GM19438 (cell line): ENCODE measurements around the gene OPN1SW.

Experiments used
- ATAC-seq: cut with Tn5 transposase; IDR thresholded peaks from one replicate; pipeline ENCODE4 v1.9.1; 2021; ENCODE audit warnings: low read depth; ENCODE audit not compliant: unreplicated experiment

Gene OPN1SW, protein sequence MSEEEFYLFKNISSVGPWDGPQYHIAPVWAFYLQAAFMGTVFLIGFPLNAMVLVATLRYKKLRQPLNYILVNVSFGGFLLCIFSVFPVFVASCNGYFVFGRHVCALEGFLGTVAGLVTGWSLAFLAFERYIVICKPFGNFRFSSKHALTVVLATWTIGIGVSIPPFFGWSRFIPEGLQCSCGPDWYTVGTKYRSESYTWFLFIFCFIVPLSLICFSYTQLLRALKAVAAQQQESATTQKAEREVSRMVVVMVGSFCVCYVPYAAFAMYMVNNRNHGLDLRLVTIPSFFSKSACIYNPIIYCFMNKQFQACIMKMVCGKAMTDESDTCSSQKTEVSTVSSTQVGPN

DNA sequence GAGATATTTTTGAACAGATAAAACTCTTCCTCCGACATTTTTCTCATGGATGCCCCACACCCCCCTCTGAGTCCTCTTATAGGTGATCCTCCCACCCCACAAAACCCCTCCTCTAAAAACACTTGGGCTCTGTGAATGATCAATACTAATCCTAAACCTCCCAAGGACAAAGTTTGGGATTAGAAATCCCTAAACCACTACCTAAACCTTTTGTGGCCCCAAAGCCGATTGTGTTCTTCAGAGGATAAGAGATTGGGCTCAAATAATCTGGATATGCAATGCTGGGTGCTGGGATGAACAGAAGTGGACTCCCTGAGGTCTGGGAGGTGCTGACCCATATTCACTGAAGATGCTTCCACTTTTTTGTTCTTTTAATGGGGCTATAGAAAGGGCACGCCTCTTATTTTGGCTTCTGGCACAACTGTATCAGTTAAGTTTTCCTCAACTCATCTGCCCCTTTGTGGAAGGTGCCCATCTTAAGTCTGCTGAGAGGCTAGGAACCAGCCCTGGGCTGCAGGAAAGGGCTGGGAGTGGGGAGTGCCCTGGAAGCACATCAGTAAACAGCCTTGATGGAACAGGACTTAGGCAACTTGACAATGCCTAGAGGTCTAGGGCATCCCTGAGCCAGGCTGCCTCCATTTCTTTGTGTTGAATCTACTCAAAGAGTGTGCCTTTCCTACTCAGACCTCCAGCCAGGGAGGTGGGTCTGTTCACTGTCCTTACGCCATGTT lies at the start of gene OPN1SW:
Gene OPN1SW (minus strand): TSS at position 51 of the 731 bp plus-strand sequence. CDS start 13 bp downstream, at position 38.
- ATAC-seq: no peak

DNA sequence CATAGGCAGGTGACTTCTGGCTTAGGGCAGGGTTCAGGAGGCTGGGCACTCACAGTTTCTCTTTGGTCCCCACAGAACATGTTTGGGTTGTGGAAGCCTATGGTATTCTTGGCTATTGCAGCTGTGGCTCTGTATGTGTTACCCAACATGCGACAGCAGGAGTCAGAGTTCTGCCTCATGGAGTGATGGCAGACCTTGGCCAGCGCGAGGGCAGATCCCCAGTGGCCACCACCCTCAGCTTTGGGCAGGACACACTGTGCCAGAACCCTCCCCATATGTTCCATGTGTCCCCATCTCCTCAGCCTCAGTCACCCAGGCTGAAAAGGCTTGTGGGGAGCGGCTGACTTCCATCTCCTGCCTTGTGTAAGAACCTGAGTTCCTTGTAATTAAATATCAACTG lies 46.1 kb upstream of the OPN1SW start:
- no peak for ATAC-seq

DNA sequence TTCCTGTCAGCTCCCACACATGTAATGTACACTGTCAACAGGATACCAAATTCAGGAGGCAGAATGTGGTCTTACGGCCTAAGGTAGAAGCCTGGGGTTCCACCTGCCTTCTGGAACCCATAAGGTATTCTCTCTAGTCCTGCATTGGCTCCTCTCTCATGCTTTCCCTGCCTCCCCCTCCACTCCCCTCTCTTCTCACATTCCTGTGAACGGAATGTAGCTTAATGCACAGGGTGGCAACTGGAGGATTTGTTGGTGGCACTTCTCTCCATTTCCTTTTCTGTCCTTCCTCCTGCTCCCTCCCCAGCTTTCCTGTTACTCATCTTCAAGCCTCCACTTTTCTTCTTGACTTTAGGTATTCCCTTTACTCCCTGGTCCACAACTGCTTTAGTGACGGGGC lies 43.1 kb upstream of the OPN1SW start:
- no peak for ATAC-seq

DNA sequence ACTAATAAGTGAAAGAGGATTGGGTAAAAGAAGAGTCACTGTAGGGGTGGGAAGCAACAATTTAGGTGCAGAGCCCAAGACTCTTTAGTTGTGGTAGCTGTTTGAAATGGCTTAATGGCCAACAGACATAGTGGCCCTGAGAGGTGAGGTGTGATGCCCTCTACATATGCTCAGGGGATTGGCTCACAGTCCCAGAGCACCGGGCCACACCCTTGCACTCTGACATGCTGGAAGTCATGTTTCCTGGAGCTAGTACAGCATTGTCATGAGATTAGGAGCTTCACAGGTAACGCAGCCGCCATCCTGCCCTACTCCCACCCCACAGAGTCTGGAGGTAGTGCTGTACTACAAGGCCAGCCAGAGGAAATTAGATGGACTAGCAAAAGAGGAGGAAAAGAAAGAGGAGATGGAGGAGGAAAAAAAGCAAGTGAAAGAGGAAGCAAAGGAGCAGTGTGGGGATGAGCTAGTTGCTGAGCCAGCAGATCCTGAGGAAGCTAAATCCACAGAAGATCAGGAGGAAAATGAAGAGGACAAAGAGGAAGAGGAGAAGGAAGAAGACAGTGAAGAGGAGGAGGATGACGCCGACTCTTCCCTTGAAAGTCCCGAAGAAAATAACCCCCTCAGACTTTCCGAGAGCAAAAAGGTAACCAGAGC lies 39.8 kb upstream of the OPN1SW start:
- no peak for ATAC-seq

DNA sequence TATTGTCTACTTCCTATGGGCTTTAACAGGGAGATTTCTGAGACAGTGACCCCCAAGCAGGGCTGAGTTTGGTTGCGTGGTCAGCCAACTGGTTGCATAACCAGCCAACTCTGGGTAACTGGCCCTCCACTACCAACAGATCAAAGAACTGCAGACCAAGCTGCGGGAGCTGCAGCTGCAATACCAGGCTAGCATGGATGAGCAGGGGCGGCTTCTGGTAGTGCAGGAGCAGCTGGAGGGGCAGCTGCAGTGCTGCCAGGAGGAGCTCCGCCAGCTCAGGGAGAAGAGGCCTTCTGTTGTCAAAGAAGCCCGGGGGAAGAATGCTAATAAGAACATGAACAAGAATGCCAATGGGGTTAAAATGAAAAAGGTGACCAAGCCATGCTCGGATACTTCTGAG lies 38.9 kb upstream of the OPN1SW start:
- no peak for ATAC-seq

DNA sequence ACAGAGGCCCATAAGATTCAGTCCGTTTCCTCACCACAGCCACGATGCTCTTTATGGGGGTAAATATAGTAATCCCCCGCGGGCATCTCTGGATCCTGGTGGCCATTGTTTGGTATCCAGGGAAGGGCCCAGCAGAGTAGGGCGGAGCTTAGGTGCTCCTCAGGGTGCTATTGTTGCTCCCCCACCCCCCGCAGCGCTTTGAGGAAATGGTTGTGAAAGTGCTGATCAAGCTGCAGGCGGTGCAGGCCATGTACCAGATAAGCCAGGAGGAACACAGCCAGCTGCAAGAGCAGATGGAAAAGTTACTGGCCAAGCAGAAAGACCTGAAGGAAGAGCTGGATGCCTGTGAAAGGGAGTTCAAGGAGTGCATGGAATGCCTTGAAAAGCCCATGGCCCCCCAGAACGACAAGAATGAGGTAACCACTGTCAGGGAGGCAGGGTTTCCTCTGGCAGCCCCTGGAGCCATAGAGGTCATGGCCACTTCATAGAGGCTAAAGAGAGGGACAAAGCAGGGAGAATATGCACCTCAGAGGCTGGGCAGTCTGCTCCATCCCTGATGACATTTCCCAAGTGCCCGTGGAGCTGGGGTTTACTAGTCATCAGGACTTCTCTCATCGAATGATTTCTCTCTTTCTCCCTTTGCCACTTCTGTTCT lies 37.0 kb upstream of the OPN1SW start:
- no peak for ATAC-seq

DNA sequence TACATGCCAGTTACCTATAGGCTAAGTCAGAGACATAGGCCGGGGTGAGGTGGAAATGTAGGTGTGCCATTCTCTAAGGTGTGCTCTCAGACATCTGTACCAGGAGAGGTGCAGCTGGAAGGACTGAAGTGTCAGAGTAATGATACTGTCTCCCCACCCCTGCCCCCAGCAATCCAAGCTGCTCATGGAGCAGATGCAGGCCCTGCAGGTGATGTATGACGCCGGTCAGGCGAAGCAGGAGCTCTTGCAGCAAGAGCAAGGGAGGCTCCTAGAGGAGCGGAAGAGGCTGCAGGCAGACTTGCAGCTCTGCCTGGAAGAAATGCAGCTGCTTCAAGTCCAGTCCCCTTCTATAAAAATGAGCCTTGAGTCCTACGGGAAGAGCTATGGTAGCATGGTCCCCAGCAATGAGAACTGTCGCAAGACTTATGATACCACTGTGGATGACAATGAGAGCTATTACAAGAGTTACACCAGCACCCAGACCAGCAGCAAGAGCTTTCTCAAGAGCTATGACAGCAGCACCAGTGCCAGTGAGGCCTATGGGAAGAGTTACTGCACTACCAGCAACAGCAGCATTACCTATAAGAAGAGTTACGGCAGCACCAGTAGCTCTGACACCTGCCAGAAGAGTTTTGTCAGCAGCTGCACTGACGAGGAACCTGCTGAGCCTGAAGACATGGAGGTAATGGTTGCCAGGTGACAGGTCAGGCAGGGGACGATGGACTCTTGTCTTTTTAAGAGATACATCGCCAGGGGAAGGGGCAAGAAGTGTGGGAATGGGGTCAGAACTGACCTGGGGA lies 36.2 kb upstream of the OPN1SW start:
- no peak for ATAC-seq

DNA sequence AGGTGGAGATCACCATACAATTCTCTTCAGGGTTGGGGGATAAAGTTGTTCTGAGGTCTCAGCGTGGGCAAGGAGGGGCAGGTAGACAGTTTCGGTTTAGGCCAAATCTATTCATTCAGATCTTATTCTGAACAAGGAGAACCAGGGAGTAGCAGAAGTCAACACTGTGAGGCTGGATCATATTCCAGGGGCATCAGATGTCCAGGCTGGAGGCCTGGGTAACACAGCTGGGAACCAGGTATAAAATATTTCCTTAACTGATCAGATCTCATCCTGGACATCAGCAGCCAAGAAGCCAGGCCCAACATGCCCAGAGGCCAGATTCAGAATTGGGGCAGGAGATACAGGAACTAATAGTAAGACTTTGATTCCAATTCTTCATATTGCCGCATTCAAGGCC lies 35.4 kb upstream of the OPN1SW start:
- ATAC-seq: no peak

DNA sequence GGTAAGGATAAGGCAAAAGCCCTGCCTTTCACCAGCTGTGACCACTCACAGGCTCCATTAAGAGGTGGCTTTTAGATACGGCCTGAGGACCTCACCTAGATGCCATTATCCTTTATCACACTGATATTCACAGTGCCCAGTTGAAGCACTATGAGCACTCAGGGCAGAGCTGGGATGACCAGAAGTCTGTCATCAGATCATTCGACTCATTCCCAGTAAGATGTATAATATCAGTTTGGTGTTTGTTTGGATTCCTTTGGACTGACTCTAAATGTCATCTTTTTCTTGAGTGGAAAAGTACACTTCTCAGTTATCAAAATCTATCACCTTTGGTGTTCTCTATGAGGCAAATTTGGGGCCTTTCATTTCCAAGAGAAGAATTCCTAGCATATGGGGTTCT lies 34.9 kb upstream of the OPN1SW start:
- no peak for ATAC-seq

DNA sequence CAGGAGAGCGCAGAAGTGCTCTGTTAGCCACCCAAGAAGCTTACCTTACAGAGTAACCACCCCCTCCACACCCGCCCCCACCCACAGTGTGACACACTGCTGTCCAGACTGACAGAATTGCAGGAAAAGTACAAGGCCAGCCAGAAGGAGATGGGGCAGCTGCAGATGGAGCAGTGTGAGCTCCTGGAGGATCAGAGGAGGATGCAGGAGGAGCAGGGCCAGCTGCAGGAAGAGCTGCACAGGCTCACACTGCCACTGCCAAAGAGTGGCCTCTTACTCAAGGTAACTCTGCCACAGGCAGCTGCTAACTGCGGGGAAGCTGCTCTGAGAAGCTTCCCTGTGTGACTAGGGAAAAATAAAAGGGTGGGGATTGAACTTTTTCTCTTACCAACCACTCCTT lies 33.8 kb upstream of the OPN1SW start:
- ATAC-seq: no peak

DNA sequence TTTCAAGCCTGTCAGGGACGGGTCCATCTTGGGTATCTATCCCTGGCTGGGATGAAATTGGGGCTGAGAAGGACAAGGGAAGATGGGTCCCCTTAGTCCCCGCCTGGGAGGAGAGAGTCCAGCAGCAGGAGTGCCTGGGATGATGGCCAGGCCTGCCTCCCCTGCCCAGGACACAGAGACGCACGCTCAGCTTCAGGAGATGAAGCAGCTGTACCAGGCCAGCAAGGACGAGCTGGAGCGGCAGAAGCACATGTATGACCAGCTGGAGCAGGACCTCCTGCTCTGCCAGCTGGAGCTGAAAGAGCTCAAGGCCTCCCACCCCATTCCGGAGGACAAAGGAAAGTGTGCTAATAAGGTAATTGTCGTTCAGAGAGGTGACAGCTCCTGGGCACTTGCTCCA lies 31.6 kb upstream of the OPN1SW start:
- ATAC-seq: no peak

DNA sequence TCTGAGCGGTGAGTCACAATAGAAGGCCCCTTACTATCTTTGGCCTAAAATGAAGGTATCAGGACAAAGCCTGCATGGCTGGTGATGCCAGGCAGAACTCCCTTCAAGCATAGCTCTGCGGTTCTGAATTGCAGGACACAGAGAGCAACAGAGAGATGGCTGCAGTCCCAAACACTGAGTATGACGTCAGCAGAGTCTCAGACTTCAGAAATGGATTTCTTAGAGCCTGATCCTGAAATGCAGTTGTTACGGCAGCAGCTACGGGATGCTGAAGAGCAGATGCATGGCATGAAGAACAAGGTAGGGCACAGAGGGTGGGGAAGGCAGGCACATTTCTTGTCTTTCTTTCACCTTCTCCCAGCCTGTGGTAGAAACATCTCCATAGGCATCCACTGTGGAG lies 29.6 kb upstream of the OPN1SW start:
- ATAC-seq: no peak

DNA sequence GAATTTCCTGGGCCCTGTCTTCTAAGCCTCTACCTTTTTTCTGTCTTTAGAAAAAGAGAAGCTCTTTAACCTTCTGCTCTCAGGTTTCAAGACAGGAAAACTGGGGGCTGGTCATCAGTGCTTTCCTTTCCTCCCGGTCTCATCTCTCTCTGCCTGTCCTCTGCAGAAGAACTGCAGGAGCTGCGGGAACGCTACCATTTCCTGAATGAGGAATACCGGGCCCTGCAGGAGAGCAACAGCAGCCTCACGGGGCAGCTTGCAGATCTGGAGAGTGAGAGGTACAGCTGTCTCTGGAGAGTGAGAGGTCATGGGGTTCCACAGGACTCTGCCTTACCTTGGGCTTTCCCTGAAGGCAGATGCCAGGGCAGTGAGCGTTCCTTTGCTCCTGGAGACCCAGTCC lies 28.9 kb upstream of the OPN1SW start:
- no peak for ATAC-seq

DNA sequence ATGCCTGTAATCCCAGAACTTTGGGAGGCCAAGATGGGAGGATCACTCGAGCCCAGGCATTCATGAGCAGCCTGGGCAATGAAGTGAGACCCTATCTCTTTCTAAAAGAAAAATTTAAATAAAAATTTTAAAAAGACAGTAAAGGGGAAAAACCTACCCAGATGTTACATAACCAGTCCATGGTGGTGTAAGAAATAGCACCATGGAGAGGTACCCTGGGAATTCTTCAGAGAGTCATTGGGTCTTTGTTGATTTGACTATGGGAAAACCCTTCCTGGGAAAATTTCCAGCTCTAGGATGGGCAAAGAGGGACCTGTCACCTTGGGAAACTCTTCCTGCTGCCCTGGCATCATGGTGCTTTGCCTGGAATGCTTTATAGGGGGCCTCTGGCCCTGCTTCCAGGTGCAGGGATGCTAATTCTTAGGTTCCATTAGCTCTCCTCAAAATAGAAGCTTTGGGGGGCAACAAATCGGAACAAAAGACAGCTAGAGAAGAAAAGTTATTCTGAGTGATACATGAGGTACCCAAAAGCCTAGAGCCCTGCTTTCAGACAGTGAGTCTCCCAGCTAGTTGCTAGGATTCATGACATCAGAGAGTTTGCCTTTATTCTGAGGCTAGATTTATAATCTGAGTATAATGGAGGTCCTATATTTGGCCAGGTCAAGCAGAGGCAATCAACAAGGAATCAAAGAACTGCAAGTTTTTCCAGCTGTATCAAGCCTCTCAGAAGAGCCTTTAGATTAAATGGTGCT lies 26.2 kb upstream of the OPN1SW start:
- no peak for ATAC-seq

DNA sequence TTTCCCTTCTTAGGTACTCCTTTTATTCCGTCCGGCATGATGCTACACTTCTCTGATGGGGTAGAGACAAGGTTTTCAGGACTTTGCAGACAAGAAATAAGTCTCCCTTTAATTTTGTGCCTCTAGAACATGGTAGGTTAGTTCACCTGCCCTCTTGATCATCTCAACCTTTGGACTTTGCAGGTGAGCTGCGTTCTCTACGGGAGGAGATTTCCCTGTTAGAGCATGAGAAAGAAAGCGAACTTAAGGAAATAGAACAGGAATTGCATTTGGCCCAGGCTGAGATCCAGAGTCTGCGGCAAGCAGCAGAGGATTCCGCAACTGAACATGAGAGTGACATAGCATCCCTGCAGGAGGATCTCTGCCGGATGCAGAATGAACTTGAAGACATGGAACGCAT lies 25.4 kb upstream of the OPN1SW start:
- no peak for ATAC-seq

DNA sequence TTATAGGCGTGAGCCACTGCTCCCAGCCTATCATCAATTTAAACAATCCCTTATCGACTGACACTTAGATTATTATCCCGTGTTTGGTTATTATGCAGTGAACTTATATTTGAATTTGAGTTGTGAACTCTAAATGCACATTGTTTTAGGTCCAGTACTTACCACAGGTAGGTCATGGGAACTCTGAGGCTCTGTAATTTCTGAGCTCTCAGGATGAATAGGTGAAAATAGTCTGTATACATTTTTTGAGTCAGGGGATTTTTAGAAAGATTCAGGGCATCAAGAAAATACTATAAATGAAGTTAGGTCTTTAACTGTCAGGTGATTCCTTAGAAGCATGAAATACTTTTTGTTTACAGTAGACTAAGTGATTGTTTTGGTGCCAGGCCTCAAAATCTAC lies 25.0 kb upstream of the OPN1SW start:
- ATAC-seq: no peak

DNA sequence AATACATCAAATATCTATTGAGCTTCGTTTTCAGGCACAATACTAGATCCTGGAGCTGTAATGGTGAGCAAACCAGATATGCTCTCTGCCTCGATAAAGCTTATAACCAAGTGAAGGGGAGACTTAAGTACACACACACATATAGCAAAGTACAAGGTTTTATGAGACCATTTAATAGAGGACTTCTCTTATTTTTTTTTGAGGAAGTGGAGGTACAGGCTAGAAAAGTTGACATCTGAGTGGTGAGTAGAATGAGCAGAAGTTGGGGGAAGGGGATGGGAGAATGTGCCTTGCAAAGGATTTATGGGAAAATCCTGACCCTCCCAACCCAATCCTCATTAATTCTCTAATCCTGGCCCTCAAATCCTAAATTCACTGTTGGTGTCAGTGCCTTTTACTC lies 23.9 kb upstream of the OPN1SW start:
- no peak for ATAC-seq

DNA sequence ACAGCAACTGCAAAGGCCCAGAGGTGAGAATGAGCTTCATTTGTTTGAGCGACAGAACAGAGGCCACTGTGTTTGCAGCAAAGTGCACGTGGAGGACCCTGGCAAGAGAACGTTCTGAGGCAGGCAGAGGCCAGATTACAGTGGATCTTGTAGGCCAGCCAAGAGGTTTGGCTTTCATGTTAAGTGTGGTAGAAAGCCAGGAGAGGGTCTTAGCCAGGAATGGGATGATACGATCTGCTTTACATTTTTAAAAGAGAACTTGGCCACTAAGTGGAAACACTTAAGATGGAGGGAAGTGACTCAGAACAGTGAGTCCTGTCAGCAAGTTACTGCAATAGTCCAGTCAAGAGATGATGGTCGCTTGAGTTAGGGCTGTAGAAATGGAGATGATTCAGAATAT lies 20.7 kb upstream of the OPN1SW start:
- no peak for ATAC-seq

DNA sequence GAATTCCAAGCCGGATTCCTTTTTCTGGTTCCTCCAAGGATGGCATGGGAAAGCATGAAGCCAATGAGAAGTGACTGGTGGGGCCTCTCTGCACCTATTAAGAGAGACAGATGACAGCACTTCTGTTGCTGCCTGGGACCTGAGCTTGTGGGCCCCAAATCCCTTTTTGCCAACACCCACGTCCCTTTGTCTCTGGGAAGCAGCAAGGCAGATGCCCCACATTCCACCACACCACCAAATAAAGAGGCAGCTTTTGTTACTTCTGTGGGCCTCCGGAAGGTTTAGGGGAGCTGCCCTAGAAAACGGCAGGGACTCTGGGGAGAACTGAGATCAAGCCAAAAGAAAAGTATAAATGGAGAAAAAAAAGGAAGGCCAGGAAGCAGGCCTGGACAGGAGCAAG lies 19.5 kb upstream of the OPN1SW start:
- ATAC-seq: no peak

DNA sequence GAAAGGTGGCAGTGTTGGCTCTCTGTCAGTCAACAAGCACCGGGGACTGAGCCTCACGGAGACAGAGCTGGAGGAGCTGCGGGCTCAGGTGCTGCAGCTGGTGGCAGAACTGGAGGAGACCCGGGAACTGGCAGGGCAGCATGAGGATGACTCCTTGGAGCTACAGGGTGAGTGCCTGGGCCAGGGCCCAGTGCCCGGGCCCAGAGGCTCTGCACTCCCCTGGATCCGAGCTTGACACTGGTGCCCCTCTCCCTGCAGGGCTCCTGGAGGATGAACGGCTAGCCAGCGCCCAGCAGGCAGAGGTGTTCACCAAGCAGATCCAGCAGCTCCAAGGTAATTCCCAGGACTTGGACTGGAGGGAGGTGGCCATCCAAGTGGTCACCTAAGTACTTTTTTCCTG lies 18.8 kb upstream of the OPN1SW start:
- no peak for ATAC-seq
